Ishikawa (cell line): ENCODE data around the gene SBNO1.

Experiments used
- CEBPB ChIP-seq: IDR thresholded peaks from 2 replicates; pipeline ENCODE4 v1.6.1; 2012
- CREB1 ChIP-seq: IDR thresholded peaks from 2 replicates; pipeline ENCODE4 v1.6.1; 2012; ENCODE audit warnings: low read depth
- EGR1 ChIP-seq: IDR thresholded peaks from 2 replicates; pipeline ENCODE4 v1.6.1; 2012
- EP300 ChIP-seq: IDR thresholded peaks from 2 replicates; pipeline ENCODE4 v1.6.1; 2012; ENCODE audit warnings: borderline replicate concordance
- FOXM1 ChIP-seq: IDR thresholded peaks from 2 replicates; pipeline ENCODE4 v1.6.1; 2012; ENCODE audit warnings: low read depth, borderline replicate concordance
- MAX ChIP-seq: IDR thresholded peaks from 2 replicates; pipeline ENCODE4 v1.6.1; 2012
- NFIC ChIP-seq: IDR thresholded peaks from 2 replicates; pipeline ENCODE4 v1.6.1; 2012
- RAD21 ChIP-seq: IDR thresholded peaks from 2 replicates; pipeline ENCODE4 v1.6.1; 2012; ENCODE audit warnings: low read depth
- REST ChIP-seq: IDR thresholded peaks from 2 replicates; pipeline ENCODE4 v1.6.1; 2012; ENCODE audit warnings: low read depth, mild to moderate bottlenecking
- TAF1 ChIP-seq: IDR thresholded peaks from 2 replicates; pipeline ENCODE4 v1.6.1; 2012; ENCODE audit warnings: low read depth, mild to moderate bottlenecking
- TCF12 ChIP-seq: IDR thresholded peaks from 2 replicates; pipeline ENCODE4 v1.6.1; 2012; ENCODE audit warnings: low read depth
- TEAD4 ChIP-seq: IDR thresholded peaks from 2 replicates; pipeline ENCODE4 v1.6.1; 2012
- USF1 ChIP-seq: IDR thresholded peaks from 2 replicates; pipeline ENCODE4 v1.6.1; 2012
- YY1 ChIP-seq: IDR thresholded peaks from 2 replicates; pipeline ENCODE4 v1.6.1; 2012; ENCODE audit warnings: low read depth
- ZBTB7A ChIP-seq: IDR thresholded peaks from 2 replicates; pipeline ENCODE4 v1.6.1; 2012; ENCODE audit warnings: low read depth

Gene SBNO1

GRCh38 chr12:123335490-123335889 is 29.2 kb downstream of the SBNO1 start:
- TF ChIP-seq FOXM1 (no peak), NFIC (no peak), RAD21 (no peak)

GRCh38 chr12:123329799-123330198 is 34.8 kb downstream of the SBNO1 start:
- TF ChIP-seq REST (no peak), ZBTB7A (no peak), TEAD4 (no peak), EP300 (no peak), TCF12 (no peak), USF1 (no peak), NFIC (no peak)

GRCh38 chr12:123319826-123320225 is 44.8 kb downstream of the SBNO1 start:
- TF ChIP-seq ZBTB7A: no peak
- no peak for TF ChIP-seq EGR1
- TF ChIP-seq TCF12: no peak
- no peak for TF ChIP-seq RAD21
- TF ChIP-seq MAX: no peak
- no peak for TF ChIP-seq EP300
- TF ChIP-seq USF1: no peak
- TF ChIP-seq YY1: no peak
- TF ChIP-seq FOXM1: no peak
- TF ChIP-seq REST: no peak

GRCh38 chr12:123319273-123319672 is 45.4 kb downstream of the SBNO1 start:
- TF ChIP-seq MAX: no peak
- no peak for TF ChIP-seq NFIC
- no peak for TF ChIP-seq REST
- no peak for TF ChIP-seq RAD21
- TF ChIP-seq TEAD4: no peak
- no peak for TF ChIP-seq CREB1

GRCh38 chr12:123306200-123306599 is 58.4 kb downstream of the SBNO1 start:
- TF ChIP-seq YY1 (no peak), EGR1 (no peak), CREB1 (no peak), TAF1 (no peak), USF1 (no peak), FOXM1 (no peak), EP300 (no peak), RAD21 (no peak), TEAD4 (no peak), ZBTB7A (no peak), NFIC (no peak), REST (no peak), MAX (no peak), CEBPB (no peak), TCF12 (no peak)
